Uterus (tissue), 4 donors: ENCODE results near the gene RALB. TPM values are rescaled to one million over a fixed set of nuclear protein-coding genes. Genes with fewer than 3 reads are reported as not detected.
"Not testable (repeated sequence)": the region's sequence is repeated elsewhere in the genome, so short reads cannot be mapped to it uniquely, and the experiment has no call there.

Experiments used
- DNase-seq, 2 donors: peaks; one replicate each; pipeline ENCODE4 v3.0.0-alpha.2; 2019 to 2020
- H3K27ac ChIP-seq, 2 donors: fragments of 200-600 bp; sonication (generic); 1 replicate in 1 of 2; 2 replicates in 1 of 2; pipeline ENCODE4 v1.5.1; 2016 to 2018
- H3K27me3 ChIP-seq, 2 donors: fragments of 200-600 bp; sonication (generic); one replicate each; pipeline ENCODE4 v1.5.1; 2018 to 2019; ENCODE audit warnings: control low read depth in 1 of 2
- H3K36me3 ChIP-seq, 2 donors: fragments of 200-600 bp; sonication (generic); one replicate each; pipeline ENCODE4 v1.5.1; 2019; ENCODE audit warnings: control low read depth in 1 of 2
- H3K4me1 ChIP-seq, 2 donors: fragments of 200-600 bp; sonication (generic); one replicate each; pipeline ENCODE4 v1.5.1; 2018 to 2019; ENCODE audit warnings: control low read depth in 1 of 2
- H3K4me3 ChIP-seq, 2 donors: fragments of 200-600 bp; sonication (generic); 1 replicate in 1 of 2; 2 replicates in 1 of 2; pipeline ENCODE4 v1.5.1; 2018 to 2019; ENCODE audit warnings: mild to moderate bottlenecking in 1 of 2
- H3K9me3 ChIP-seq, 2 donors: fragments of 200-600 bp; sonication (generic); one replicate each; pipeline ENCODE4 v1.5.1; 2019; ENCODE audit warnings: control low read depth in 1 of 2
- POLR2A ChIP-seq, 2 donors: fragments of 450-650 bp; IDR thresholded peaks; one replicate each; pipeline ENCODE4 v1.6.1; 2016; ENCODE audit warnings: antibody characterized with exemption in 2 of 2, mild to moderate bottlenecking in 1 of 2, moderate library complexity in 1 of 2
- intact Hi-C: fragments of 100-400 bp; cut with DNase I; formaldehyde crosslinking; loops from one replicate; pipeline ENCODE4 v1.15.1; 2023; ENCODE audit warnings: low total_unique reads
- total RNA-seq, 4 donors: library from RNA; depleted of rRNA in 3 of 4; stranded (reverse); fragments of >200 nt in 3 of 4; gene quantifications; one replicate each; pipeline versions ENCODE4 v1.1.0 to v1.2.4, GENCODE V29; 2014 to 2023
- TF ChIP-seq, protein P1 (sequence below), 4 experiments: fragments of 200-600 bp in 2 of 4; fragments of 450-650 bp in 2 of 4; sonication (generic) in 2 of 4; IDR thresholded peaks; one replicate each; pipeline ENCODE4 v1.5.1; 2016 to 2019; ENCODE audit warnings: antibody characterized with exemption in 4 of 4, mild to moderate bottlenecking in 2 of 4, moderate library complexity in 1 of 4
- donor health status: DM: yes; HTN: yes; CAD: no.

RALB gene
- total RNA-seq, 4 donors from 2014 or later = 54.1 to 96.7 (median 78.2) TPM

DNA sequence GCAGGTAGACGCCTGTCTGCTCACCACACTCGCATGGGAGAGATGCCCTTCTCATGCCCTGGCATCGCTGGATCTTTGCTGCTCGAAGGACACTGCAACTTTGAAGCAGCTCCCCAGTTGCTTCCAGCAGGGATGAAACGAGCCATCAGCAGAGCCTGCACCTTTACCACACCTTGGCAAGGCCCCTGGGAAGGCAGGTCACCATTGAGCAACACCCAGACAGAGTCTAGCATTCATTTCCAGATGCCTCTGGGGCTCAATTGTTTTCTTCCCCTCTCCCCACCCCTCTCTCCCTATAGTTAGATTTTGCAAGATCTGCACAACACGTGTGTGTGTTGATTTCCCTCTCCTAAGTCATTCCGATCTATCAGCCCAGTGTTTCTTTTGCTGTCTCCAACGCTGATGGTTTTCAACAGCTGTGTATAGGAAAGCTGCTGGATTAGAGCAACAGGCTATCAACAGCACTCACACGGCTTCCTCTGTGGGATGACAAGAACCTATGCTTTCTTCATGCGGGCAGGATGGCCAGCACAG lies 67.7 kb downstream of the RALB start:
- no peak for TF ChIP-seq POLR2A (IDR thresholded peaks at IDR 0.05)
- TF ChIP-seq, protein P1, sequence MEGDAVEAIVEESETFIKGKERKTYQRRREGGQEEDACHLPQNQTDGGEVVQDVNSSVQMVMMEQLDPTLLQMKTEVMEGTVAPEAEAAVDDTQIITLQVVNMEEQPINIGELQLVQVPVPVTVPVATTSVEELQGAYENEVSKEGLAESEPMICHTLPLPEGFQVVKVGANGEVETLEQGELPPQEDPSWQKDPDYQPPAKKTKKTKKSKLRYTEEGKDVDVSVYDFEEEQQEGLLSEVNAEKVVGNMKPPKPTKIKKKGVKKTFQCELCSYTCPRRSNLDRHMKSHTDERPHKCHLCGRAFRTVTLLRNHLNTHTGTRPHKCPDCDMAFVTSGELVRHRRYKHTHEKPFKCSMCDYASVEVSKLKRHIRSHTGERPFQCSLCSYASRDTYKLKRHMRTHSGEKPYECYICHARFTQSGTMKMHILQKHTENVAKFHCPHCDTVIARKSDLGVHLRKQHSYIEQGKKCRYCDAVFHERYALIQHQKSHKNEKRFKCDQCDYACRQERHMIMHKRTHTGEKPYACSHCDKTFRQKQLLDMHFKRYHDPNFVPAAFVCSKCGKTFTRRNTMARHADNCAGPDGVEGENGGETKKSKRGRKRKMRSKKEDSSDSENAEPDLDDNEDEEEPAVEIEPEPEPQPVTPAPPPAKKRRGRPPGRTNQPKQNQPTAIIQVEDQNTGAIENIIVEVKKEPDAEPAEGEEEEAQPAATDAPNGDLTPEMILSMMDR (IDR thresholded peaks at IDR 0.05) = no peak
- Histone ChIP-seq H3K27me3 (no peaks in the 10 kb centered on the region), H3K36me3 (no peaks in the 10 kb centered on the region), H3K4me1 (no peaks in the 10 kb centered on the region), H3K9me3 (no peaks in the 10 kb centered on the region), H3K27ac (no peak overlapping the region), H3K4me3 (no peak overlapping the region)
- intact Hi-C loops = no loop called here
- no peak for DNase-seq

DNA sequence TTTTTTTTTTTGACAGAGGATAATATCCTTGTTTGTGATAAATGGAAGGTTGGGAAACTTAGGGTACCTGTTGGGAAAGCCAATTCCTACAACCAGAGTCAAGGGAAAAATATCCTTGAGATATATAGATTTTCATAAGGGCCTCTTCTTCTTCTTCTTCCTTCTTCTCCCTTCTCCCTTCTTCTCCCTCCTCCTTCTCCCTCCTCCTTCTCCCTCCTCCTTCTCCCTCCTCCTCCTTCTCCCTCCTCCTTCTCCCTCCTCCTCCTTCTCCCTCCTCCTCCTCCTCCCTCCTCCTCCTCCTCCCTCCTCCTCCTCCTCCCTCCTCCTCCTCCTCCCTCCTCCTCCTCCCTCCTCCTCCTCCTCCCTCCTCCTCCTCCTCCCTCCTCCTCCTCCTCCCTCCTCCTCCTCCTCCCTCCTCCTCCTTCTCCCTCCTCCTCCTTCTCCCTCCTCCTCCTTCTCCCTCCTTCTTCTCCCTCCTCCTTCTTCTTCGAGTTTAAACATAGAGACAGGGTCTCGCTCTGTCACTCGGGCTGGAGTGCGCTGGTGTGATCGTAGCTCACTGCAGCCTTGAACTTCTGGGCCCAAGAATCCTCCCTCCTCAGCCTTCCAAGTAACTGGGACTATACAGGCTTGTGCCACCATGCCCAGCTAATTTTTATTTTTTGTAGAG lies 68.4 kb downstream of the RALB start:
- intact Hi-C loops, H3K4me1 ChIP-seq, DNase-seq, H3K4me3 ChIP-seq, H3K9me3 ChIP-seq, H3K27me3 ChIP-seq, H3K36me3 ChIP-seq, H3K27ac ChIP-seq: not testable (repeated sequence)

DNA sequence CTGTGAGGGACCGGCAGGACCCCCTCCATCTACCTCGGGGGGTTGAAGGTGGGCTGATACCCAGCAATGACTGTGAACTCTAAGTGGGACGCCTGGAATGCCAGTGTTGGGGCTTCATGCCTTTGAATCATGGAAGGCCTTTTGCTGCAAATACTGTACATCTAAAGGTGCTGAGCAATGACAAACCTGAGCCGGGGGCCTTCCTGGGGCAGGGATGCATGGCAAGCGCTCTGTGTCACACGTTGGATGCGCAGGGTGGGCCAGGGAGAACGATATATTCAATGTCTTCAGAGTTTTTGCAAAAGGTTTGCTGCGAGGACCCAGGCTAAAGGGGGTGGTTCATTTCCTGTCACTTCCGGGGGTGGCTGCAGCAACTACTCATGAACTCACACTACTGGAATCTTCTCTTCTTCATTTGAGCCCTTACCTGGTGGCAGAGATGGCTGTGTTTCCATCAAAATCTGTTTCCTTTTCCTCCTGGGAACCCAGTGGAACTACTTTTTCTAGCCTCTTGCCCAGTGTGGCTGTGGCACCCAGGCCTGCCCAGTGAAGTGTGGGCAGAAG lies 69.2 kb downstream of the RALB start:
- Histone ChIP-seq H3K4me1 (no peaks in the 10 kb centered on the region), H3K36me3 (no peaks in the 10 kb centered on the region), H3K27ac (no peak overlapping the region), H3K27me3 (no peaks in the 10 kb centered on the region), H3K9me3 (no peaks in the 10 kb centered on the region), H3K4me3 (no peak overlapping the region)
- intact Hi-C loops = no loop called here
- DNase-seq = no peak
- TF ChIP-seq, protein P1 (IDR thresholded peaks at IDR 0.05) = no peak
- no peak for TF ChIP-seq POLR2A (IDR thresholded peaks at IDR 0.05)

DNA sequence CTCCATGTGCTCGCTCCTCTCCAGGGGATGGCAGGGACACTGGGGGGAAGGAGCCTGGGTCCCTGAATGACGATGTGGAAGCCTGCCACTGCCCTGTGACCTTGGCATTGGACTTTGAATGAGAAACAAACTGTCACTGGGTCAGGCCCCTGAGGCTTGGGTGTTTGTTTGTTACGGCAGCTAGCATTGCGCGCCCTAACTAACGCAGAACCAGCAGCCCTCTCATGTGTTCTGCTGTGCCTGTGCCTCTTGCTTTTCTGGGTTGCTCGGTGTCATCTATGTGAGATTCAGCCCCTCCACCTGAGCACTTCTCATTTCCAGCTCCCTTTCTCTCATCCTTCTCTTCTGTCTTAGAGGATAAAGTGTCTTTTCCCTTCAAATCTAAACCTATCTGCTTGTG lies 69.7 kb downstream of the RALB start:
- H3K36me3 ChIP-seq = no peaks in the 10 kb centered on the region
- TF ChIP-seq, protein P1 (IDR thresholded peaks at IDR 0.05) = no peak
- no peak for TF ChIP-seq POLR2A (IDR thresholded peaks at IDR 0.05)
- no peaks in the 10 kb centered on the region for H3K9me3 ChIP-seq
- H3K4me3 ChIP-seq = no peak overlapping the region
- intact Hi-C loops = no loop called here
- no peak for DNase-seq
- H3K4me1 ChIP-seq = no peaks in the 10 kb centered on the region
- H3K27ac ChIP-seq = no peak overlapping the region
- no peaks in the 10 kb centered on the region for H3K27me3 ChIP-seq

DNA sequence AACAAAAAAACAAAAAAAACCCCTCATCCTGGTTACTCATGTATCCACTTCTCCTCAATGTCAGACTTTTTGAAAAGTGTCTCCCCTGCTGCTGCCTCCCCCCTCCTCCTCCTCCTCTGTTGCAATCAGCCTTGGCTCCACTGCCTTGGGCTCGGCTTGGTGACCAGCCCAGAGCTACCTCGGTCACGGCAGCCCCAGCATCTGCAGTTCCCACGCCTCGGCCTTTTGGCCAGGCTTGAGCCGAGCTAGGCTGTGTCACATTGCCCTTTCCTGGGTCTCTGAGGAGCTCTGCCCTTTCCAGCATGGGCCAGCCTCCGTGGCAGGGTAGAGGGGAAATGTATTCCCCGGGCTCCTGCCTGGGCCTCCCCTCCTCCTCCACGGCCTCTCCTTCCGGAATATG lies 70.6 kb downstream of the RALB start:
- DNase-seq = peak; percentile 71 to 81
- Histone ChIP-seq H3K27me3 (no peaks in the 10 kb centered on the region), H3K9me3 (no peaks in the 10 kb centered on the region), H3K36me3 (no peaks in the 10 kb centered on the region), H3K4me1 (no peaks in the 10 kb centered on the region), H3K4me3 (no peak overlapping the region), H3K27ac (peak overlapping the region; percentile 16 to 43)
- TF ChIP-seq, protein P1 (IDR thresholded peaks at IDR 0.05) = no peak
- no peak for TF ChIP-seq POLR2A (IDR thresholded peaks at IDR 0.05)
- intact Hi-C loops = no loop called here
